ENCODE data around the gene PLAAT2. TPM values are rescaled to one million over a fixed set of nuclear protein-coding genes. Genes with fewer than 3 reads are reported as not detected.

Gene PLAAT2
- total RNA-seq, 1 experiment from 2014 or later, result 0.52 TPM

- Mint-ChIP-seq H3K27ac (no peak overlapping the region), H3K4me1 (peaks cover 18 to 39% of the 10 kb centered on the region in 2 experiments), H3K36me3 (ENCODE audit: insufficient read depth in 1 of 3, low read depth in 3 of 3) (no peaks in the 10 kb centered on the region; a peak in 1 of 7 replicates), H3K27me3 (ENCODE audit: low read depth) (peaks cover 3% of the 10 kb centered on the region), H3K4me3 (no peak overlapping the region), H3K9me3 (peaks cover 0 to 1% of the 10 kb centered on the region in 2 experiments; a peak in 1 of 5 replicates)
- no peaks in the 10 kb centered on the region for H3K9me3 ChIP-seq (ENCODE audit: control insufficient read depth, low read depth, low read length)
- no peak overlapping the region for H2BK5ac ChIP-seq (ENCODE audit: insufficient read length, low read length)
- H3K79me2 ChIP-seq (ENCODE audit: insufficient read depth, low read length), result no peaks in the 10 kb centered on the region
- no peak overlapping the region for H3K27ac ChIP-seq (ENCODE audit: insufficient read length, low read depth, low read length)
- no peak overlapping the region for H2AFZ ChIP-seq (ENCODE audit: low read length)
- no peaks in the 10 kb centered on the region for H3K27me3 ChIP-seq (ENCODE audit: insufficient read depth, low read length)
- no peak overlapping the region for H3K56ac ChIP-seq (ENCODE audit: insufficient read length, low read depth, low read length)
- H2BK20ac ChIP-seq (ENCODE audit: low read depth, low read length, poor library complexity, severe bottlenecking), result no peak overlapping the region
- H2BK15ac ChIP-seq (ENCODE audit: low read depth, low read length), result no peak overlapping the region
- H3K4me2 ChIP-seq (ENCODE audit: insufficient read depth, insufficient read length, low read length), result no peak overlapping the region
- no peak overlapping the region for H2BK12ac ChIP-seq (ENCODE audit: insufficient read length, low read depth, low read length)
- no peak overlapping the region for H4K8ac ChIP-seq (replicated peaks; ENCODE audit: insufficient read length, low read depth, low read length)
- DNase-seq, result peak; percentile 18
- no peak overlapping the region for H2AK5ac ChIP-seq (ENCODE audit: insufficient read length, low read length)
- H3K14ac ChIP-seq (ENCODE audit: insufficient read depth, low read length), result no peak overlapping the region
- no peak overlapping the region for H3T11ph ChIP-seq (ENCODE audit: low read length)
- no peaks in the 10 kb centered on the region for H3K79me1 ChIP-seq (ENCODE audit: insufficient read depth, low read depth, low read length, poor library complexity, severe bottlenecking)
- peaks cover 3% of the 10 kb centered on the region; the same call in 1 of the 2 replicates for H3K4me1 ChIP-seq (ENCODE audit: insufficient read depth, low read length)
- no peaks in the 10 kb centered on the region for H3K23me2 ChIP-seq (ENCODE audit: insufficient read length, low read depth, low read length, poor library complexity, severe bottlenecking)
- H3K23ac ChIP-seq (ENCODE audit: insufficient read length, low read depth, low read length), result no peak overlapping the region
- H3K9ac ChIP-seq (ENCODE audit: extremely low read depth, insufficient read length, low read length), result no peak overlapping the region
- H4K5ac ChIP-seq (ENCODE audit: insufficient read length, low read depth, low read length), result no peak overlapping the region
- no peak overlapping the region for H3K18ac ChIP-seq (ENCODE audit: insufficient read length, low read depth, low read length)
- no CpG with 5 or more reads among the region's 7 CpGs for WGBS (ENCODE audit: extremely low coverage, insufficient read length, low lambda C conversion rate)
- no peak overlapping the region for H3K4ac ChIP-seq (ENCODE audit: low read depth, low read length)
- TF ChIP-seq, protein P1, sequence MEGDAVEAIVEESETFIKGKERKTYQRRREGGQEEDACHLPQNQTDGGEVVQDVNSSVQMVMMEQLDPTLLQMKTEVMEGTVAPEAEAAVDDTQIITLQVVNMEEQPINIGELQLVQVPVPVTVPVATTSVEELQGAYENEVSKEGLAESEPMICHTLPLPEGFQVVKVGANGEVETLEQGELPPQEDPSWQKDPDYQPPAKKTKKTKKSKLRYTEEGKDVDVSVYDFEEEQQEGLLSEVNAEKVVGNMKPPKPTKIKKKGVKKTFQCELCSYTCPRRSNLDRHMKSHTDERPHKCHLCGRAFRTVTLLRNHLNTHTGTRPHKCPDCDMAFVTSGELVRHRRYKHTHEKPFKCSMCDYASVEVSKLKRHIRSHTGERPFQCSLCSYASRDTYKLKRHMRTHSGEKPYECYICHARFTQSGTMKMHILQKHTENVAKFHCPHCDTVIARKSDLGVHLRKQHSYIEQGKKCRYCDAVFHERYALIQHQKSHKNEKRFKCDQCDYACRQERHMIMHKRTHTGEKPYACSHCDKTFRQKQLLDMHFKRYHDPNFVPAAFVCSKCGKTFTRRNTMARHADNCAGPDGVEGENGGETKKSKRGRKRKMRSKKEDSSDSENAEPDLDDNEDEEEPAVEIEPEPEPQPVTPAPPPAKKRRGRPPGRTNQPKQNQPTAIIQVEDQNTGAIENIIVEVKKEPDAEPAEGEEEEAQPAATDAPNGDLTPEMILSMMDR (conservative IDR thresholded peaks at IDR 0.05), result no peak
- H2BK120ac ChIP-seq (ENCODE audit: low read depth, low read length, poor library complexity, severe bottlenecking), result no peak overlapping the region
- no peak overlapping the region for H4K91ac ChIP-seq (ENCODE audit: insufficient read length, low read depth, low read length)
- H4K20me1 ChIP-seq (ENCODE audit: control insufficient read depth, insufficient read depth, insufficient read length), result no peaks in the 10 kb centered on the region
Observed at GRCh38 chr11:63564056-63564774, 1.0 kb upstream of the PLAAT2 start.
